Gastrocnemius medialis (tissue), 4 donors: Measurements from ENCODE around the gene WDR62. TPM values are rescaled to one million over a fixed set of nuclear protein-coding genes. Genes with fewer than 3 reads are reported as not detected.

Experiments used
- ATAC-seq, 2 donors: fragments of 150-250 bp; one replicate each; pipeline ENCODE4 v1.9.1; 2016
- DNase-seq, 2 donors: peaks; one replicate each; pipeline ENCODE4 v3.0.0-alpha.2; 2019
- H3K27ac ChIP-seq, 4 donors: fragments of 200-600 bp; sonication (generic); 1 replicate in 1 of 4; 2 replicates in 3 of 4; pipeline ENCODE4 v1.5.1; 2016 to 2018; ENCODE audit warnings: mild to moderate bottlenecking in 2 of 4, moderate library complexity in 1 of 4
- H3K27me3 ChIP-seq, 3 donors: fragments of 200-600 bp; sonication (generic) in 2 of 3; 1 replicate in 1 of 3; 2 replicates in 2 of 3; pipeline versions ENCODE4 v1.5.1 to v1.6.0; 2016 to 2019; ENCODE audit warnings: mild to moderate bottlenecking in 1 of 3, moderate library complexity in 1 of 3
- H3K36me3 ChIP-seq, 2 donors: fragments of 200-600 bp; sonication (generic) in 1 of 2; one replicate each; pipeline ENCODE4 v1.5.1; 2017 to 2018
- H3K4me1 ChIP-seq, 2 donors: fragments of 200-600 bp; sonication (generic) in 1 of 2; one replicate each; pipeline ENCODE4 v1.5.1; 2016 to 2017; ENCODE audit warnings: mild to moderate bottlenecking in 2 of 2
- H3K4me3 ChIP-seq, 4 donors: fragments of 200-600 bp; sonication (generic) in 3 of 4; 1 replicate in 1 of 4; 2 replicates in 3 of 4; pipeline ENCODE4 v1.5.1; 2016 to 2019; ENCODE audit warnings: mild to moderate bottlenecking in 2 of 4
- H3K9me3 ChIP-seq, 3 donors: fragments of 200-600 bp; sonication (generic) in 2 of 3; 1 replicate in 1 of 3; 2 replicates in 2 of 3; pipeline ENCODE4 v1.5.1; 2016 to 2019
- CTCF ChIP-seq, 5 experiments: fragments of 450-650 bp in 3 of 5; fragments of 200-600 bp in 2 of 5; sonication (generic) in 2 of 5; IDR thresholded peaks in 4 of 5; conservative IDR thresholded peaks in 1 of 5; 1 replicate in 4 of 5; 2 replicates in 1 of 5; pipeline ENCODE4 v1.5.1; 2016 to 2019; ENCODE audit warnings: antibody characterized with exemption in 5 of 5, mild to moderate bottlenecking in 3 of 5, moderate library complexity in 3 of 5
- POLR2A ChIP-seq, 2 donors: fragments of 450-650 bp; IDR thresholded peaks; one replicate each; pipeline ENCODE4 v1.6.1; 2017; ENCODE audit warnings: antibody characterized with exemption in 2 of 2, mild to moderate bottlenecking in 2 of 2, moderate library complexity in 2 of 2
- in situ Hi-C, 4 donors: fragments of 200-750 bp; cut with MboI; loops; one replicate each; pipeline versions ENCODE4 v1.15.0 to v1.8.0; 2017; ENCODE audit warnings: low sequenced_read_pairs in 4 of 4
- intact Hi-C: fragments of 100-400 bp; cut with DNase I; formaldehyde crosslinking; loops from one replicate; pipeline ENCODE4 v1.15.1; 2023; ENCODE audit warnings: low total_unique reads
- total RNA-seq, 4 donors: library from RNA; depleted of rRNA; stranded (reverse); fragments of >200 nt; gene quantifications; one replicate each; pipeline versions ENCODE4 v1.1.0 to v1.2.3, GENCODE V29; 2016

The WDR62 gene
- total RNA-seq, 4 donors from 2014 or later: 0.20 to 2.1 (median 1.0) TPM

GRCh38 chr19:36019061-36019670 lies 35.5 kb upstream of the WDR62 start:
- Histone ChIP-seq H3K4me1 (peaks cover 0 to 4% of the 10 kb centered on the region in 2 donors), H3K9me3 (no peaks in the 10 kb centered on the region), H3K27ac (no peak overlapping the region), H3K36me3 (peaks cover 0 to 2% of the 10 kb centered on the region in 2 donors), H3K27me3 (no peaks in the 10 kb centered on the region), H3K4me3 (no peak overlapping the region)
- intact Hi-C loops: no loop called here
- no peak for DNase-seq
- in situ Hi-C loops: no loop called here
- TF ChIP-seq POLR2A (IDR thresholded peaks at IDR 0.05) (no peak), CTCF (IDR thresholded peaks at IDR 0.05 in 4 of 5, conservative IDR thresholded peaks at IDR 0.05 in 1 of 5) (no peak)
- no peak for ATAC-seq

GRCh38 chr19:36023432-36023831 lies 31.3 kb upstream of the WDR62 start:
- H3K36me3 ChIP-seq: peaks cover 0 to 5% of the 10 kb centered on the region in 2 donors
- intact Hi-C loops (no loop called here), in situ Hi-C loops (no loop called here)
- H3K27ac ChIP-seq: no peak overlapping the region
- TF ChIP-seq POLR2A (IDR thresholded peaks at IDR 0.05) (no peak), CTCF (IDR thresholded peaks at IDR 0.05 in 4 of 5, conservative IDR thresholded peaks at IDR 0.05 in 1 of 5) (no peak)
- H3K4me3 ChIP-seq: no peak overlapping the region
- H3K4me1 ChIP-seq: no peaks in the 10 kb centered on the region
- H3K27me3 ChIP-seq: no peaks in the 10 kb centered on the region
- DNase-seq (no peak), ATAC-seq (no peak)
- H3K9me3 ChIP-seq: no peaks in the 10 kb centered on the region

GRCh38 chr19:36025541-36025940 lies 29.2 kb upstream of the WDR62 start:
- TF ChIP-seq POLR2A (IDR thresholded peaks at IDR 0.05) (no peak), CTCF (IDR thresholded peaks at IDR 0.05 in 4 of 5, conservative IDR thresholded peaks at IDR 0.05 in 1 of 5) (no peak)
- in situ Hi-C loops: no loop called here
- no peaks in the 10 kb centered on the region for H3K4me1 ChIP-seq
- ATAC-seq (no peak), DNase-seq (no peak)
- intact Hi-C loops: no loop called here
- H3K27me3 ChIP-seq: no peaks in the 10 kb centered on the region
- H3K36me3 ChIP-seq: peaks cover 0 to 5% of the 10 kb centered on the region in 2 donors
- H3K27ac ChIP-seq: no peak overlapping the region
- H3K9me3 ChIP-seq: no peaks in the 10 kb centered on the region
- H3K4me3 ChIP-seq: no peak overlapping the region

- in situ Hi-C loops (no loop called here), intact Hi-C loops (no loop called here)
- no peaks in the 10 kb centered on the region for H3K27me3 ChIP-seq
- DNase-seq: no peak
- TF ChIP-seq CTCF (IDR thresholded peaks at IDR 0.05 in 4 of 5, conservative IDR thresholded peaks at IDR 0.05 in 1 of 5) (no peak), POLR2A (IDR thresholded peaks at IDR 0.05) (no peak)
- no peak overlapping the region for H3K4me3 ChIP-seq
- H3K27ac ChIP-seq: no peak overlapping the region
- H3K9me3 ChIP-seq: no peaks in the 10 kb centered on the region
- H3K4me1 ChIP-seq: no peaks in the 10 kb centered on the region
- peaks cover 0 to 5% of the 10 kb centered on the region in 2 donors for H3K36me3 ChIP-seq
- ATAC-seq: no peak
Observed at GRCh38 chr19:36026091-36026876, 28.4 kb upstream of the WDR62 start.
